ENCODE data around the gene TAPBP. TPM values are rescaled to one million over a fixed set of nuclear protein-coding genes. Genes with fewer than 3 reads are reported as not detected.

The TAPBP gene
- total and polyA plus RNA-seq, 9 of the 15 experiments (the other 6 are each of a cell fraction or from before 2014, with no cell fraction given): 5.6 to 74.0 (median 22.3) TPM

DNA sequence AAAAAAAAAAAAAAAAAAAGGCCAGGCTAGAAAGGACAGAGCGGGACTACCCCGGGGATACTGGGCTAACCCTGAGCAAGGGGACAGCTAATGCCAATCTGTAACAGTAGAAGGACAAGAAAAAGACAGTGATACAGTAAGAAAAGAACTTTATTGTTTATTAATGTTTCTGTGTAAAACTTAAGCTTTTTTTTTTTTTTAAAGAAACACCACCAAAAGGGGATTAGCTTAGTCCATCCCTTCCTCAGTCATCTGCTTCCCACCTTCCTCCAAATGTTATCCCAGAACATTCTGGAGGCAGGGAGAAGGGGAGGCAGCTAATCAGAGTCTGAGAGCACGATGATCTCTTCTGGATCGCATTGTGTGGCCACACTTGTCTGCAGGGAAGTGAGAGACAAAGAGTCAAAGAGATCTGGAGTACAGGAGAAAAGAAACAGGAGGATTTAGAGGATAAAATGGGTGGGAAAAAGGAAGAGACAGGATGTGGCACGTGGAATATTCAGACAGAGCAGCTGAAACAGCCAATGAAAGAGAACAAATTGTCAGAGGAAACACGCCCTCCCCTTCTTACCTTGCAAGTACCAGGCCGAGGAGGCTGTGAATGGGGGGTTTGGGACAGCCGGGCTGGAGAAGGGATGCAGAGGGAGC lies 4.7 kb upstream of the TAPBP start (continued):
- TF ChIP-seq PHF20 (IDR thresholded peaks at IDR 0.05; ENCODE audit: partially characterized antibody): no peak
- TF ChIP-seq NBN (IDR thresholded peaks at IDR 0.05; ENCODE audit: low read depth): 0 out of 2 replicates have a peak, but pooled peaks have one; percentile 11
- peak; percentile 49 for TF ChIP-seq BRD9 (IDR thresholded peaks at IDR 0.05; ENCODE audit: low read depth, partially characterized antibody)
- TF ChIP-seq ZNF140 (CRISPR knock-in tag; IDR thresholded peaks at IDR 0.05): no peak
- TF ChIP-seq ARID1B (IDR thresholded peaks at IDR 0.05): no peak
- peak; percentile 95 for TF ChIP-seq ZNF384 (IDR thresholded peaks at IDR 0.05; ENCODE audit: low read depth, low read length)
- TF ChIP-seq ZNF512 (tag; IDR thresholded peaks at IDR 0.05): peak; percentile 69
- no peak for TF ChIP-seq SMAD4 (CRISPR knock-in tag; conservative IDR thresholded peaks at IDR 0.05)
- TF ChIP-seq CTCF (IDR thresholded peaks at IDR 0.05 in 2 of 3, conservative IDR thresholded peaks at IDR 0.05 in 1 of 3; ENCODE audit: insufficient read depth in 2 of 3, low read depth in 1 of 3, low read length in 3 of 3): 0 out of 6 replicates have a peak, but pooled peaks of 1 of the 3 experiments have one; percentile 2
- TF ChIP-seq ARNT (IDR thresholded peaks at IDR 0.05): 0 out of 4 replicates have a peak, but pooled peaks have one; percentile 2 to 15
- TF ChIP-seq NCOA4 (IDR thresholded peaks at IDR 0.05; ENCODE audit: partially characterized antibody): no peak
- TF ChIP-seq NR2C2 (CRISPR knock-in tag; IDR thresholded peaks at IDR 0.05): no peak
- 0 out of 2 replicates have a peak, but pooled peaks have one; percentile 35 for TF ChIP-seq NR2C2 (tag; IDR thresholded peaks at IDR 0.05)
- TF ChIP-seq GABPA (tag; conservative IDR thresholded peaks at IDR 0.05; ENCODE audit: low read depth): 0 out of 2 replicates have a peak, but pooled peaks have one; percentile 10
- no peak for TF ChIP-seq TCF15 (CRISPR knock-in tag; IDR thresholded peaks at IDR 0.05)
- TF ChIP-seq BACH1 (tag; IDR thresholded peaks at IDR 0.05): no peak
- no peak for TF ChIP-seq CHD2 (IDR thresholded peaks at IDR 0.05; ENCODE audit: low read depth, low read length)
- 0 out of 2 replicates have a peak, but pooled peaks have one; percentile 37 for TF ChIP-seq LARP7 (IDR thresholded peaks at IDR 0.05)
- no peak for TF ChIP-seq ZBTB34 (CRISPR knock-in tag; IDR thresholded peaks at IDR 0.05)
- TF ChIP-seq, protein P1, sequence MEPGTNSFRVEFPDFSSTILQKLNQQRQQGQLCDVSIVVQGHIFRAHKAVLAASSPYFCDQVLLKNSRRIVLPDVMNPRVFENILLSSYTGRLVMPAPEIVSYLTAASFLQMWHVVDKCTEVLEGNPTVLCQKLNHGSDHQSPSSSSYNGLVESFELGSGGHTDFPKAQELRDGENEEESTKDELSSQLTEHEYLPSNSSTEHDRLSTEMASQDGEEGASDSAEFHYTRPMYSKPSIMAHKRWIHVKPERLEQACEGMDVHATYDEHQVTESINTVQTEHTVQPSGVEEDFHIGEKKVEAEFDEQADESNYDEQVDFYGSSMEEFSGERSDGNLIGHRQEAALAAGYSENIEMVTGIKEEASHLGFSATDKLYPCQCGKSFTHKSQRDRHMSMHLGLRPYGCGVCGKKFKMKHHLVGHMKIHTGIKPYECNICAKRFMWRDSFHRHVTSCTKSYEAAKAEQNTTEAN (CRISPR knock-in tag; IDR thresholded peaks at IDR 0.05): no peak
- no peak for TF ChIP-seq FOXA1 (IDR thresholded peaks at IDR 0.05; ENCODE audit: borderline replicate concordance)
- no peak for TF ChIP-seq ELF4 (CRISPR knock-in tag; IDR thresholded peaks at IDR 0.05)

Measured in K562 (cell line).